Measurements from ENCODE around the gene LRRC7. TPM values are rescaled to one million over a fixed set of nuclear protein-coding genes. Genes with fewer than 3 reads are reported as not detected.

LRRC7 gene
- total and polyA plus RNA-seq, 2 experiments from 2014 or later = 0.99 to 1.8 TPM

DNA sequence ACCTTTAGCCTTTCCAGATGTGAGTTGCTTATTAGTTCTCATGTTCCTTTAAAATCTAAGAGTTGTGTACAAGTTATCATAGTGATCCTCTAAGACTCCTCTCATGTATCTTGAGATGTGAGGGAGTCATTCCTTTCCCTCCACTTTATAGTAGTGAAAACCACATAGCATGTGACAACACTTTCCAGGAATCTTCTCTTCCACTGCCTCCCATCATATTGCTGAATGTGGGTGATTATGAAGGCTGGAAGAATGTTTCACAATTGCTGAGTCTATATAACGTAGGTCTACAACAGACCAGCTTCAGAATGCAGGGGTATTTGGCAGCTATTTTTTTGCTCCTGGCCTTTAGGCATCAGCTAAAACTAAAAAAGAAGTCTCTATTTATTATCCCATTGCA lies 44.7 kb upstream of the LRRC7 start:
- H3K9me2 ChIP-seq (replicated peaks; ENCODE audit: insufficient read depth) = no peaks in the 10 kb centered on the region
- no peak overlapping the region for H3K4me2 ChIP-seq
- peak; percentile 12 for DNase-seq (ENCODE audit: low spot score)
- TF ChIP-seq EZH2 (IDR thresholded peaks at IDR 0.05; ENCODE audit: borderline replicate concordance) = no peak
- TF ChIP-seq EZH2phosphoT487 (IDR thresholded peaks at IDR 0.05; ENCODE audit: low read depth, severe bottlenecking, unreplicated experiment) = no peak
- TF ChIP-seq, protein P1, sequence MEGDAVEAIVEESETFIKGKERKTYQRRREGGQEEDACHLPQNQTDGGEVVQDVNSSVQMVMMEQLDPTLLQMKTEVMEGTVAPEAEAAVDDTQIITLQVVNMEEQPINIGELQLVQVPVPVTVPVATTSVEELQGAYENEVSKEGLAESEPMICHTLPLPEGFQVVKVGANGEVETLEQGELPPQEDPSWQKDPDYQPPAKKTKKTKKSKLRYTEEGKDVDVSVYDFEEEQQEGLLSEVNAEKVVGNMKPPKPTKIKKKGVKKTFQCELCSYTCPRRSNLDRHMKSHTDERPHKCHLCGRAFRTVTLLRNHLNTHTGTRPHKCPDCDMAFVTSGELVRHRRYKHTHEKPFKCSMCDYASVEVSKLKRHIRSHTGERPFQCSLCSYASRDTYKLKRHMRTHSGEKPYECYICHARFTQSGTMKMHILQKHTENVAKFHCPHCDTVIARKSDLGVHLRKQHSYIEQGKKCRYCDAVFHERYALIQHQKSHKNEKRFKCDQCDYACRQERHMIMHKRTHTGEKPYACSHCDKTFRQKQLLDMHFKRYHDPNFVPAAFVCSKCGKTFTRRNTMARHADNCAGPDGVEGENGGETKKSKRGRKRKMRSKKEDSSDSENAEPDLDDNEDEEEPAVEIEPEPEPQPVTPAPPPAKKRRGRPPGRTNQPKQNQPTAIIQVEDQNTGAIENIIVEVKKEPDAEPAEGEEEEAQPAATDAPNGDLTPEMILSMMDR (IDR thresholded peaks at IDR 0.05; ENCODE audit: poor library complexity) = no peak
- H3K79me2 ChIP-seq = no peaks in the 10 kb centered on the region
- H3K4me3 ChIP-seq = no peak overlapping the region
- H3K9me3 ChIP-seq (ENCODE audit: low read depth) = no peaks in the 10 kb centered on the region
- no peaks in the 10 kb centered on the region for H3K4me1 ChIP-seq (ENCODE audit: insufficient read depth)
- 71% methylated on average over 1 of the region's 1 CpG for WGBS (ENCODE audit: low lambda C conversion rate, missing lambda C conversion rate)
- H2AFZ ChIP-seq = no peak overlapping the region
- H3K36me3 ChIP-seq (replicated peaks; ENCODE audit: insufficient read depth, low read depth) = no peaks in the 10 kb centered on the region
- H3K27me3 ChIP-seq = no peaks in the 10 kb centered on the region
- no peaks in the 10 kb centered on the region for H4K20me1 ChIP-seq (ENCODE audit: insufficient read depth, poor library complexity, severe bottlenecking)
- no peak overlapping the region for H3K27ac ChIP-seq

DNA sequence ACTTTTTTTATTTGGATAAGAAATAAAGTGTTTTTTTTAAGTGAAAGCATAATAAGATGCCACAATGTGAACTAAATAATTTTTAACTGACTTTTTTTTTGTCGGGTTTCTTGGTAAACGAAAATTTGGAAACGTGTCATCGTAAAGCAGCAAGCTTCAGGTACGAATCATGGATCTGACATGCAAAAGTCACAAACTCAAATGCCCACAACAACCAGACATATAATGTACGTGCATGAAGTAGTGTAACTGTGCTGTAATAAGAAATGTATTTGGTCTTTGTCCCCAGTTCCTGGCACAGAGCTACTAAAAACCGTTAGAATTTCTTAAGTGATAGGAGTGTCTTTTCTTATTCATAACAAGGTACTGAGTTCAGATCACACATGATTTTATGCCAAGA lies 44.3 kb upstream of the LRRC7 start:
- no peak for DNase-seq (ENCODE audit: low spot score)
- Histone ChIP-seq H3K27me3 (no peaks in the 10 kb centered on the region), H3K4me3 (no peak overlapping the region), H3K9me2 (replicated peaks; ENCODE audit: insufficient read depth) (no peaks in the 10 kb centered on the region), H4K20me1 (ENCODE audit: insufficient read depth, poor library complexity, severe bottlenecking) (no peaks in the 10 kb centered on the region), H3K27ac (no peak overlapping the region), H3K4me1 (ENCODE audit: insufficient read depth) (no peaks in the 10 kb centered on the region), H3K4me2 (no peak overlapping the region), H3K79me2 (no peaks in the 10 kb centered on the region), H3K36me3 (replicated peaks; ENCODE audit: insufficient read depth, low read depth) (no peaks in the 10 kb centered on the region), H2AFZ (no peak overlapping the region), H3K9me3 (ENCODE audit: low read depth) (no peaks in the 10 kb centered on the region)
- TF ChIP-seq, protein P1 (IDR thresholded peaks at IDR 0.05; ENCODE audit: poor library complexity) = no peak
- 96% methylated on average over 7 of the region's 7 CpGs for WGBS (ENCODE audit: low lambda C conversion rate, missing lambda C conversion rate)

DNA sequence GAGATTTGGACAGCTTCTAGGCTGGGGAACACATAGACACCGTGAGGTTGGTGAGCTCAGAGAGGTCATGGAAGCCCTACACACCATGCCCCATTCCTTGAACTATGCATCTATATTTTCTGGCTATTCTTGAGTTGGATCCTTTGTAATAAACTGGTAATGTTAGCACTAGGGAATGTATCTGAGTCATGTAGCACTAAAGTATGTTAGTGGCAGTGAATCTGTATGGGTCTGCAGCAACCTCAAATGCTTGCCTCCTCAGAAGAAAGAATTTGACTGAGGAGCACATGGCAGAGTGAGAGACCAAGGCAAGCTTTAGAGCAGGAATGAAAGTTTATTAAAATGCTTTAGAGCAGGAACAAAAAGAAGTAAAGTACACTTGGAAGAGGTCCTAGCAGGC lies 43.7 kb upstream of the LRRC7 start:
- no peaks in the 10 kb centered on the region for H3K9me2 ChIP-seq (replicated peaks; ENCODE audit: insufficient read depth)
- H3K9me3 ChIP-seq (ENCODE audit: low read depth) = no peaks in the 10 kb centered on the region
- H3K27me3 ChIP-seq = no peaks in the 10 kb centered on the region
- no peak for DNase-seq (ENCODE audit: low spot score)
- H3K4me2 ChIP-seq = no peak overlapping the region
- WGBS (ENCODE audit: low lambda C conversion rate, missing lambda C conversion rate) = 83% methylated on average over 1 of the region's 1 CpG
- no peak overlapping the region for H3K27ac ChIP-seq
- H4K20me1 ChIP-seq (ENCODE audit: insufficient read depth, poor library complexity, severe bottlenecking) = no peaks in the 10 kb centered on the region
- no peaks in the 10 kb centered on the region for H3K36me3 ChIP-seq (replicated peaks; ENCODE audit: insufficient read depth, low read depth)
- H3K4me3 ChIP-seq = no peak overlapping the region
- TF ChIP-seq EZH2 (IDR thresholded peaks at IDR 0.05; ENCODE audit: borderline replicate concordance) = no peak
- no peak for TF ChIP-seq EZH2phosphoT487 (IDR thresholded peaks at IDR 0.05; ENCODE audit: low read depth, severe bottlenecking, unreplicated experiment)
- no peaks in the 10 kb centered on the region for H3K4me1 ChIP-seq (ENCODE audit: insufficient read depth)
- H3K79me2 ChIP-seq = no peaks in the 10 kb centered on the region
- H2AFZ ChIP-seq = no peak overlapping the region

DNA sequence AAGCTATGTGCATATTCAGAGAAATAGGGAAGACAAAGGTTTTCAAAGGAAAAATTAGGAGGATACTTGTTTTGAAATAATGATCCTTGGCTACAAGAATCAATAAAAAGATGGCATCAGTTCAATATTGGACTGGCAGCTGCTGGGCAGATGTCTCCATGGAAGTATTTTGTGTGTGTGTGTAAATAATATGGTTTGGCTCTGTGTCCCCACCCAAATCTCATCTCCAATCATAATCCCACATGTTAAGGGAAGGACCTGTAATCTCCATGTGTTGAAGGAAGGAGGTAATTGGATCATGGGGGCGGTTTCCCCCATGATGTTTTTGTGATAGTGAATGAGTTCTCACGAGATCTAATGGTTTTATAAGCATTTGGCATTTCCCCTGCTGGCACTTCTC lies 40.4 kb upstream of the LRRC7 start:
- Histone ChIP-seq H3K27ac (no peak overlapping the region), H3K4me3 (no peak overlapping the region), H3K36me3 (replicated peaks; ENCODE audit: insufficient read depth, low read depth) (no peaks in the 10 kb centered on the region), H3K4me2 (no peak overlapping the region), H3K4me1 (ENCODE audit: insufficient read depth) (no peaks in the 10 kb centered on the region), H3K9me3 (ENCODE audit: low read depth) (no peaks in the 10 kb centered on the region), H3K9me2 (replicated peaks; ENCODE audit: insufficient read depth) (no peaks in the 10 kb centered on the region), H4K20me1 (ENCODE audit: insufficient read depth, poor library complexity, severe bottlenecking) (no peaks in the 10 kb centered on the region), H2AFZ (no peak overlapping the region), H3K27me3 (no peaks in the 10 kb centered on the region), H3K79me2 (no peaks in the 10 kb centered on the region)
- DNase-seq (ENCODE audit: low spot score) = no peak
- TF ChIP-seq EZH2phosphoT487 (IDR thresholded peaks at IDR 0.05; ENCODE audit: low read depth, severe bottlenecking, unreplicated experiment) = no peak
- TF ChIP-seq, protein P1 (IDR thresholded peaks at IDR 0.05; ENCODE audit: poor library complexity) = no peak
- no peak for TF ChIP-seq EZH2 (IDR thresholded peaks at IDR 0.05; ENCODE audit: borderline replicate concordance)
- 82% methylated on average over 2 of the region's 2 CpGs for WGBS (ENCODE audit: low lambda C conversion rate, missing lambda C conversion rate)
